ENCODE measurements around the gene SP2.

The SP2 gene

DNA sequence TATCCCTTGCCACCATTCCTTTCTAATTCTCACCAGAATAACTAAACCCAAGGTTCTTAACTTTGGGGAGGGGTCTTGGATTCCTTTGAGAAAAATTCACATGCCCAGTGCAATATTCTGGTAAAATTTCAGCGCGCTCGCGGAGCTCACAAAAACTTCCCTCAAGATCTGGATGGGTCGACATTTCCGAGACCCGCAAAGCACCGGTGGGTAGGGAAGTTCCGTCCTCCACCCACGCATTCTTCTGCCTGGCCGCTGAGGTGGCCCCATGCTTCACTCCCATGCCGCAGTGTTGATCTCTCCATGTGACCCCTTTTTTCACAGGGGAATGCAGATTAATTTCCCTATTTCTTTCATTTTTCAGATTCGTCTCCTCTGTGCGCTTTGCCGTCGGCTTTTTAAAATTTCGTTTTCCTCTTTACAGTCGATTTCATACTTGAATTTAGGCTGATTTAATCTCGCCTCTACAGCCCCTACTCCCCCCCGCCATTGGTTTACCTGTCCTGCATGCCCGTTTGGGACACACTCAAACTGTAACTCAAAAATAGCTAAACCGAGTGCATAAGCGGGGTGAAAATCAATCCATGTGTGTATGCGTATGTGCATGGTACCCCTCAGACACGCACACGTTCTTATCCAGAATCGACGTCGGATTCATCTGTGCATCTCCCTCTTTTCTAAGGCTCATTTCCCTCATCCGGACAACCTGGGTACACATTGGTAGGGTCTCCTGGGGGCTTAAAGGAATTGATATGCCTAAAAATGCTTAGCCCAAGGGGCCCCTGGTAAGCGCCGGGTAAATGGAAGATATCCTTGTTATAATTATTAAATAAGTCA, 43.7 kb upstream of the SP2 start:
- Histone ChIP-seq H3K9me3 (replicated peaks in 1 of 2; ENCODE audit: control insufficient read depth in 2 of 2, insufficient read depth in 1 of 2, low read depth in 1 of 2, low read length in 2 of 2) (peaks cover 3 to 4% of the 10 kb centered on the region in 2 donors), H3K23ac (ENCODE audit: low read depth, low read length, poor library complexity) (no peak overlapping the region), H2BK120ac (ENCODE audit: low read depth, low read length) (no peak overlapping the region), H3K14ac (ENCODE audit: low read length) (no peak overlapping the region), H2AK5ac (ENCODE audit: low read depth, low read length) (no peak overlapping the region), H3K4me2 (ENCODE audit: insufficient read depth, low read length, poor library complexity, severe bottlenecking) (no peak overlapping the region), H3K36me3 (replicated peaks in 1 of 2; ENCODE audit: control insufficient read depth in 2 of 2, insufficient read depth in 2 of 2, low read length in 2 of 2) (no peaks in the 10 kb centered on the region), H3K27me3 (ENCODE audit: control insufficient read depth in 3 of 3, insufficient read depth in 3 of 3, low read depth in 1 of 3, low read length in 3 of 3) (peaks cover 46 to 99% (median 86%) of the 10 kb centered on the region in 3 experiments), H3K4me3 (ENCODE audit: low read length in 2 of 2) (no peak overlapping the region), H2BK5ac (ENCODE audit: low read length) (no peak overlapping the region), H4K8ac (ENCODE audit: low read depth, low read length) (no peak overlapping the region), H3K79me1 (ENCODE audit: low read depth, low read length) (no peaks in the 10 kb centered on the region), H2BK12ac (ENCODE audit: low read length) (no peak overlapping the region), H3K9ac (ENCODE audit: low read depth, low read length, poor library complexity) (no peak overlapping the region), H4K91ac (ENCODE audit: low read depth, low read length, poor library complexity) (no peak overlapping the region), H3K18ac (ENCODE audit: low read length) (no peak overlapping the region), H3K4ac (ENCODE audit: low read length) (no peak overlapping the region), H2AFZ (ENCODE audit: low read length) (no peak overlapping the region), H3K27ac (replicated peaks; ENCODE audit: low read length) (no peak overlapping the region), H2BK15ac (ENCODE audit: low read length) (no peak overlapping the region), H3K4me1 (ENCODE audit: control insufficient read depth in 2 of 2, insufficient read depth in 1 of 2, low read depth in 1 of 2, low read length in 2 of 2) (peaks cover 2 to 12% of the 10 kb centered on the region in 2 donors)
- DNase-seq (ENCODE audit: low spot score), result no peak
- no CpG with 5 or more reads among the region's 32 CpGs for WGBS, 2 donors (ENCODE audit: extremely low coverage in 2 of 2, insufficient read length in 2 of 2, insufficient replicate concordance in 1 of 2)

DNA sequence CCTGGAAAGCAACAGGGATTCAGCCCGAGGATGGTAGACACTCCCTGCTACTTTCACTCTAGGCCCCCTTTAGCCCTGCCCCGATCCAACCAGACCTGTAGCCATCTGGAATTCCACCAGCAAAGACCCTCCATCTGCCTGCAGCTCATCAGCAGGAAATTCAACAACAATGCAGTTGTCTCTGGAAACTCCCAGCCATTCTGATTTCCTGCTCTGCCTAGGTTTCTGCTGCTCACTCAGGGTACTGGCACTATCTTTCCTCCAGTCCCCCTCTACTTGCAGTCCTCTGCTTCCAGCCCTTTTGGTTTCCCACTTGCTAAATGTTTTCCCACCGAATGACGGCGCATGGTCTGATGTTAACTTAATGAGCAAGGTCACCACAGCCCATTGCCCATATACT, 42.4 kb upstream of the SP2 start:
- H3K18ac ChIP-seq (ENCODE audit: low read length), result no peak overlapping the region
- H3K9ac ChIP-seq (ENCODE audit: low read depth, low read length, poor library complexity), result no peak overlapping the region
- H3K36me3 ChIP-seq (replicated peaks in 1 of 2; ENCODE audit: control insufficient read depth in 2 of 2, insufficient read depth in 2 of 2, low read length in 2 of 2), result no peaks in the 10 kb centered on the region
- no peak overlapping the region for H3K23ac ChIP-seq (ENCODE audit: low read depth, low read length, poor library complexity)
- no peaks in the 10 kb centered on the region for H3K79me1 ChIP-seq (ENCODE audit: low read depth, low read length)
- H3K27me3 ChIP-seq (ENCODE audit: control insufficient read depth in 3 of 3, insufficient read depth in 3 of 3, low read depth in 1 of 3, low read length in 3 of 3), result peaks cover 35 to 99% (median 73%) of the 10 kb centered on the region in 3 experiments
- no peak overlapping the region for H4K8ac ChIP-seq (ENCODE audit: low read depth, low read length)
- H3K9me3 ChIP-seq (replicated peaks in 1 of 2; ENCODE audit: control insufficient read depth in 2 of 2, insufficient read depth in 1 of 2, low read depth in 1 of 2, low read length in 2 of 2), result peaks cover under 1 to 4% of the 10 kb centered on the region in 2 donors
- no peak overlapping the region for H4K91ac ChIP-seq (ENCODE audit: low read depth, low read length, poor library complexity)
- H3K4me2 ChIP-seq (ENCODE audit: insufficient read depth, low read length, poor library complexity, severe bottlenecking), result no peak overlapping the region
- no peak for DNase-seq (ENCODE audit: low spot score)
- no peak overlapping the region for H3K4ac ChIP-seq (ENCODE audit: low read length)
- no peak overlapping the region for H2BK15ac ChIP-seq (ENCODE audit: low read length)
- H2BK12ac ChIP-seq (ENCODE audit: low read length), result no peak overlapping the region
- H3K4me1 ChIP-seq (ENCODE audit: control insufficient read depth in 2 of 2, insufficient read depth in 1 of 2, low read depth in 1 of 2, low read length in 2 of 2), result peaks cover 2 to 12% of the 10 kb centered on the region in 2 donors
- H3K27ac ChIP-seq (replicated peaks; ENCODE audit: low read length), result no peak overlapping the region
- WGBS, 2 donors (ENCODE audit: extremely low coverage in 2 of 2, insufficient read length in 2 of 2, insufficient replicate concordance in 1 of 2), result no CpG with 5 or more reads among the region's 5 CpGs
- no peak overlapping the region for H2BK120ac ChIP-seq (ENCODE audit: low read depth, low read length)
- no peak overlapping the region for H3K4me3 ChIP-seq (ENCODE audit: low read length in 2 of 2)
- H2AK5ac ChIP-seq (ENCODE audit: low read depth, low read length), result no peak overlapping the region
- no peak overlapping the region for H2AFZ ChIP-seq (ENCODE audit: low read length)
- no peak overlapping the region for H2BK5ac ChIP-seq (ENCODE audit: low read length)
- no peak overlapping the region for H3K14ac ChIP-seq (ENCODE audit: low read length)

DNA sequence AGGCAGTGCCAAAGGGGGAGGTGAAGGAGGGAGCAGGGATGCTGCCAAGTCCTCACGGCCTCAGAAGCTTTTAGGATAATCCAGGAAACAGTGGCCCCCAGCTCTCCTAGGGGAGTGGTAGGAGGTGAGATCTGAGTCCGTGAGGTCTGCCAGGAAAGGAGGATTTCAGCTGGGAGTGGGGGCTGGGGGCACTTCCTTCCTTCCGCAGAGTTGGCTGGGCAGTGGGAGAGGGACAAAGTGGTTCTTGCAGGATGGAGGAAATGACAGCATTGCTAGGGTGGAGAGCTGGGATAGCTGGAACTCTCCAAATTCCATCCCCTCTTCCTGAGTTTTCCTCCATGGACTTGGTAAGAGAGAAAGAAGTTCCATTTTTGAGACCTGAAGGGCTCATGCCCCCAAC, 40.3 kb upstream of the SP2 start:
- Histone ChIP-seq H2BK12ac (ENCODE audit: low read length) (no peak overlapping the region), H2BK120ac (ENCODE audit: low read depth, low read length) (no peak overlapping the region), H3K9ac (ENCODE audit: low read depth, low read length, poor library complexity) (no peak overlapping the region), H3K4me2 (ENCODE audit: insufficient read depth, low read length, poor library complexity, severe bottlenecking) (no peak overlapping the region), H3K36me3 (replicated peaks in 1 of 2; ENCODE audit: control insufficient read depth in 2 of 2, insufficient read depth in 2 of 2, low read length in 2 of 2) (no peaks in the 10 kb centered on the region), H3K4me3 (ENCODE audit: low read length in 2 of 2) (no peak overlapping the region), H2AK5ac (ENCODE audit: low read depth, low read length) (no peak overlapping the region), H3K79me1 (ENCODE audit: low read depth, low read length) (no peaks in the 10 kb centered on the region), H3K9me3 (replicated peaks in 1 of 2; ENCODE audit: control insufficient read depth in 2 of 2, insufficient read depth in 1 of 2, low read depth in 1 of 2, low read length in 2 of 2) (no peaks in the 10 kb centered on the region), H3K4me1 (ENCODE audit: control insufficient read depth in 2 of 2, insufficient read depth in 1 of 2, low read depth in 1 of 2, low read length in 2 of 2) (peaks cover 2 to 8% of the 10 kb centered on the region in 2 donors), H3K27ac (replicated peaks; ENCODE audit: low read length) (no peak overlapping the region), H2AFZ (ENCODE audit: low read length) (no peak overlapping the region), H3K4ac (ENCODE audit: low read length) (no peak overlapping the region), H4K8ac (ENCODE audit: low read depth, low read length) (no peak overlapping the region), H2BK15ac (ENCODE audit: low read length) (no peak overlapping the region), H3K23ac (ENCODE audit: low read depth, low read length, poor library complexity) (no peak overlapping the region), H3K14ac (ENCODE audit: low read length) (no peak overlapping the region), H2BK5ac (ENCODE audit: low read length) (no peak overlapping the region), H4K91ac (ENCODE audit: low read depth, low read length, poor library complexity) (no peak overlapping the region), H3K18ac (ENCODE audit: low read length) (no peak overlapping the region), H3K27me3 (ENCODE audit: control insufficient read depth in 3 of 3, insufficient read depth in 3 of 3, low read depth in 1 of 3, low read length in 3 of 3) (peaks cover 18 to 98% (median 51%) of the 10 kb centered on the region in 3 experiments)
- DNase-seq (ENCODE audit: low spot score), result no peak
- WGBS, 2 donors (ENCODE audit: extremely low coverage in 2 of 2, insufficient read length in 2 of 2, insufficient replicate concordance in 1 of 2), result no CpG with 5 or more reads among the region's 3 CpGs

DNA sequence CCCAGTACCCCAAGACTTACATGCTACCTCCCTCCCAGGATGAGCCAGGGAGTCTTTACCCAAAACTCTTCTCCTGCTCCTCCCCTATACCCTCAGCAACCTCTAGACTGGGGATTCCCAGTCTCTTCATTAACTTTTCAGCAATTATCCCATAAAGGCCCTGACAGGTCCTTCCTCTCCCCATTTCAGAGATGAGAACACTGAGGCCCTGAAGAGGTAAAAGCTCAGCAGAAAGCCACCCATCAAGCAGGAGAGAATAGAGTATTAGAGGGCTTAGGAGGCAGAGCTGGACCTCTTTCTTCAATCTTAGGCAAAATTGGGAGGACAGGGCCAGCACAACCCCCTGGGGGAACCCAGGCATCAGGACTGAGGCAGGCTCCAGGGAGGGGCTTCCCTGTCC, 39.2 kb upstream of the SP2 start:
- Histone ChIP-seq H3K9ac (ENCODE audit: low read depth, low read length, poor library complexity) (no peak overlapping the region), H3K18ac (ENCODE audit: low read length) (no peak overlapping the region), H2BK12ac (ENCODE audit: low read length) (no peak overlapping the region), H3K4me3 (ENCODE audit: low read length in 2 of 2) (no peak overlapping the region), H3K27ac (replicated peaks; ENCODE audit: low read length) (no peak overlapping the region), H3K36me3 (replicated peaks in 1 of 2; ENCODE audit: control insufficient read depth in 2 of 2, insufficient read depth in 2 of 2, low read length in 2 of 2) (no peaks in the 10 kb centered on the region), H3K4me1 (ENCODE audit: control insufficient read depth in 2 of 2, insufficient read depth in 1 of 2, low read depth in 1 of 2, low read length in 2 of 2) (peaks cover 0 to 4% of the 10 kb centered on the region in 2 donors), H3K27me3 (ENCODE audit: control insufficient read depth in 3 of 3, insufficient read depth in 3 of 3, low read depth in 1 of 3, low read length in 3 of 3) (peaks cover 15 to 91% (median 44%) of the 10 kb centered on the region in 3 experiments), H2BK15ac (ENCODE audit: low read length) (no peak overlapping the region), H3K9me3 (replicated peaks in 1 of 2; ENCODE audit: control insufficient read depth in 2 of 2, insufficient read depth in 1 of 2, low read depth in 1 of 2, low read length in 2 of 2) (no peaks in the 10 kb centered on the region), H3K79me1 (ENCODE audit: low read depth, low read length) (no peaks in the 10 kb centered on the region), H2BK5ac (ENCODE audit: low read length) (no peak overlapping the region), H3K4me2 (ENCODE audit: insufficient read depth, low read length, poor library complexity, severe bottlenecking) (no peak overlapping the region), H3K4ac (ENCODE audit: low read length) (no peak overlapping the region), H4K8ac (ENCODE audit: low read depth, low read length) (no peak overlapping the region), H3K14ac (ENCODE audit: low read length) (no peak overlapping the region), H3K23ac (ENCODE audit: low read depth, low read length, poor library complexity) (no peak overlapping the region), H2AK5ac (ENCODE audit: low read depth, low read length) (no peak overlapping the region), H2AFZ (ENCODE audit: low read length) (no peak overlapping the region), H4K91ac (ENCODE audit: low read depth, low read length, poor library complexity) (no peak overlapping the region), H2BK120ac (ENCODE audit: low read depth, low read length) (no peak overlapping the region)
- DNase-seq (ENCODE audit: low spot score), result no peak
